Spleen (tissue), 7 donors: ENCODE measurements around the gene OR10G7.

Source experiments
- CTCF ChIP-seq, 11 experiments: fragments of 200-600 bp in 7 of 11; fragments of 450-650 bp in 4 of 11; sonication (generic) in 4 of 11; IDR thresholded peaks in 8 of 11; conservative IDR thresholded peaks in 3 of 11; 1 replicate in 7 of 11; 2 replicates in 4 of 11; pipeline versions ENCODE4 v1.4.0 to v1.8.0; 2016 to 2021; ENCODE audit warnings: antibody characterized with exemption in 11 of 11, inconsistent platforms in 4 of 11, mild to moderate bottlenecking in 1 of 11
- POLR2A ChIP-seq, 3 donors: fragments of 450-650 bp; IDR thresholded peaks; one replicate each; pipeline ENCODE4 v1.5.1; 2017; ENCODE audit warnings: antibody characterized with exemption in 3 of 3, mild to moderate bottlenecking in 1 of 3
- donor health status: DM: no; HTN: no; CAD: no; lungs with moderate emphysema.
- donor health status: DM: no; HTN: no; CAD: no.
- donor health status: DM: no; HTN: no; CAD: no.

GRCh38 chr11:124081483-124081882 is 40.4 kb upstream of the OR10G7 start:
- TF ChIP-seq CTCF (IDR thresholded peaks at IDR 0.05 in 8 of 11, conservative IDR thresholded peaks at IDR 0.05 in 3 of 11) (no peak), POLR2A (IDR thresholded peaks at IDR 0.05) (no peak)
